PC-9 (cell line): ENCODE measurements around the gene SUGP2. TPM values are rescaled to one million over a fixed set of nuclear protein-coding genes. Genes with fewer than 3 reads are reported as not detected.

Experiments
- BruUV-seq: library from RNA; stranded (reverse); fragments of 400-500 nt; replicated peaks from 2 replicates; lab custom pipeline; 2021; lab: Mats Ljungman, UMichigan
- CTCF ChIA-PET: fragments of 300-600 bp; sonication (Branson Sonifier 250); formaldehyde crosslinking; loops from one replicate; lab custom pipeline; 2022; ENCODE audit warnings: antibody characterized with exemption; lab: Charles Lee
- POLR2A ChIA-PET: fragments of 300-600 bp; sonication (Branson Sonifier 250); formaldehyde crosslinking; loops from one replicate; lab custom pipeline; 2022; ENCODE audit warnings: antibody characterized with exemption; ENCODE audit not compliant: unreplicated experiment; lab: Charles Lee
- DNase-seq, 2 experiments: peaks; one replicate each; pipeline versions ENCODE4 v3.0.0 to v3.0.0-alpha.2; 2015 to 2022; ENCODE audit warnings: mixed read lengths in 1 of 2
- H2AFZ ChIP-seq: fragments of 200-600 bp; sonication (generic); 2 replicates; pipeline ENCODE4 v1.8.1; 2017; ENCODE audit warnings: antibody characterized with exemption
- H3F3A ChIP-seq: fragments of 200-600 bp; sonication (generic); 2 replicates; pipeline ENCODE4 v1.8.1; 2017; ENCODE audit warnings: antibody characterized with exemption, mild to moderate bottlenecking, low read depth; ENCODE audit not compliant: insufficient read depth
- H3K27ac ChIP-seq: fragments of 200-600 bp; sonication (generic); 2 replicates; pipeline ENCODE4 v1.6.1; 2016; ENCODE audit warnings: mixed run types
- H3K27me3 ChIP-seq: fragments of 200-600 bp; sonication (generic); 2 replicates; pipeline ENCODE4 v1.6.1; 2016; ENCODE audit warnings: low read depth, mixed run types; ENCODE audit not compliant: insufficient read depth
- H3K36me3 ChIP-seq: fragments of 200-600 bp; sonication (generic); 2 replicates; pipeline ENCODE4 v1.6.1; 2016; ENCODE audit warnings: low read depth, mixed run types
- H3K4me1 ChIP-seq: fragments of 200-600 bp; sonication (generic); replicated peaks from 2 replicates; pipeline ENCODE4 v1.6.1; 2016; ENCODE audit warnings: mixed run types; ENCODE audit not compliant: insufficient read depth
- H3K4me2 ChIP-seq: fragments of 200-600 bp; sonication (generic); 2 replicates; pipeline ENCODE4 v1.6.1; 2017; ENCODE audit warnings: mixed run types
- H3K4me3 ChIP-seq: fragments of 200-600 bp; sonication (generic); 2 replicates; pipeline ENCODE4 v1.6.1; 2016; ENCODE audit warnings: mixed run types
- H3K79me2 ChIP-seq: fragments of 200-600 bp; sonication (generic); 2 replicates; pipeline ENCODE4 v1.6.1; 2017; ENCODE audit warnings: low read depth, mixed run types
- H3K9me2 ChIP-seq: fragments of 200-600 bp; sonication (generic); 2 replicates; pipeline ENCODE4 v1.8.1; 2017; ENCODE audit warnings: mild to moderate bottlenecking; ENCODE audit not compliant: insufficient read depth
- H3K9me3 ChIP-seq: fragments of 200-600 bp; sonication (generic); 2 replicates; pipeline ENCODE4 v1.8.1; 2016; ENCODE audit warnings: low read depth; ENCODE audit not compliant: insufficient read depth
- H4K20me1 ChIP-seq: fragments of 200-600 bp; sonication (generic); 2 replicates; pipeline ENCODE4 v1.8.1; 2017; ENCODE audit not compliant: insufficient read depth
- CTCF ChIP-seq: fragments of 200-600 bp; sonication (generic); conservative IDR thresholded peaks from 2 replicates; pipeline ENCODE4 v1.6.1; 2017; ENCODE audit warnings: mixed run types, antibody characterized with exemption, mild to moderate bottlenecking, moderate library complexity
- EZH2 ChIP-seq: fragments of 200-600 bp; sonication (generic); IDR thresholded peaks from 2 replicates; pipeline ENCODE4 v1.8.0; 2017; ENCODE audit warnings: antibody characterized with exemption, low read depth
- intact Hi-C: fragments of 100-400 bp; cut with micrococcal nuclease; formaldehyde crosslinking; loops from one replicate; pipeline ENCODE4 v1.10.0; 2022; ENCODE audit not compliant: unreplicated experiment
- total RNA-seq: library from RNA; stranded (reverse); gene quantifications from 2 replicates; pipeline ENCODE4 v1.2.3, GENCODE V29; 2021

Gene SUGP2
- total RNA-seq, 1 experiment from 2014 or later = 73.1 TPM

- Histone ChIP-seq H3K4me2 (no peak overlapping the region), H3K9me2 (no peaks in the 10 kb centered on the region), H3K4me3 (no peak overlapping the region), H3K27ac (no peak overlapping the region), H3K9me3 (no peaks in the 10 kb centered on the region), H3K27me3 (no peaks in the 10 kb centered on the region), H4K20me1 (peaks cover 4% of the 10 kb centered on the region; the same call in 1 of the 2 replicates), H3K4me1 (no peaks in the 10 kb centered on the region), H2AFZ (no peak overlapping the region), H3F3A (no peaks in the 10 kb centered on the region; the same call in 1 of the 2 replicates), H3K36me3 (no peaks in the 10 kb centered on the region), H3K79me2 (no peaks in the 10 kb centered on the region)
- no peak for DNase-seq
- intact Hi-C loops = no loop called here
- no TSS peak for BruUV-seq
- POLR2A ChIA-PET = no interaction called here
- CTCF ChIA-PET = no interaction called here
- TF ChIP-seq CTCF (no peak), EZH2 (no peak)
These were observed 41.8 kb upstream of the SUGP2 start for GRCh38 chr19:19075126-19075525.

- Histone ChIP-seq H3K4me2 (no peak overlapping the region), H3K27me3 (no peaks in the 10 kb centered on the region), H3K79me2 (no peaks in the 10 kb centered on the region), H3K4me1 (no peaks in the 10 kb centered on the region), H3K36me3 (no peaks in the 10 kb centered on the region), H3K9me2 (no peaks in the 10 kb centered on the region), H2AFZ (no peak overlapping the region), H3F3A (no peaks in the 10 kb centered on the region; the same call in 1 of the 2 replicates), H4K20me1 (peaks cover 1% of the 10 kb centered on the region; the same call in 1 of the 2 replicates), H3K9me3 (no peaks in the 10 kb centered on the region), H3K4me3 (no peak overlapping the region), H3K27ac (no peak overlapping the region)
- TF ChIP-seq CTCF = no peak
- TF ChIP-seq EZH2 = no peak
- intact Hi-C loops = no loop called here
- BruUV-seq = no TSS peak
- no peak for DNase-seq
- ChIA-PET CTCF (no interaction called here), POLR2A (no interaction called here)
These were observed 41.0 kb upstream of the SUGP2 start for GRCh38 chr19:19074196-19074882.

GRCh38 chr19:19071897-19072296 lies 38.6 kb upstream of the SUGP2 start:
- no TSS peak for BruUV-seq
- Histone ChIP-seq H3K36me3 (no peaks in the 10 kb centered on the region), H3K4me2 (no peak overlapping the region), H3K9me3 (no peaks in the 10 kb centered on the region), H3K27ac (no peak overlapping the region), H3K27me3 (no peaks in the 10 kb centered on the region), H3K4me3 (no peak overlapping the region), H3K4me1 (no peaks in the 10 kb centered on the region), H3K9me2 (no peaks in the 10 kb centered on the region), H3K79me2 (no peaks in the 10 kb centered on the region), H3F3A (no peaks in the 10 kb centered on the region; the same call in 1 of the 2 replicates), H2AFZ (no peak overlapping the region), H4K20me1 (no peaks in the 10 kb centered on the region)
- TF ChIP-seq EZH2 = no peak
- TF ChIP-seq CTCF = no peak
- intact Hi-C loops = no loop called here
- ChIA-PET POLR2A (no interaction called here), CTCF (no interaction called here)
- DNase-seq = no peak
